Stimulated activated CD4-positive, alpha-beta T cell treated with anti-CD3 and anti-CD28 coated beads, Interleukin-1b, Interleukin-23, amount 100 ng/mL, for 4 hours (primary cell): ENCODE results near the gene ASIP.
A peak's percentile ranks its signal among the peaks of the same experiment; 100 is the strongest.

ENCODE experiments used
- DNase-seq, 2 donors: peaks; one replicate each; pipeline ENCODE4 v3.0.0-alpha.2; 2020; ENCODE audit warnings: low read depth in 2 of 2

Gene ASIP

DNA sequence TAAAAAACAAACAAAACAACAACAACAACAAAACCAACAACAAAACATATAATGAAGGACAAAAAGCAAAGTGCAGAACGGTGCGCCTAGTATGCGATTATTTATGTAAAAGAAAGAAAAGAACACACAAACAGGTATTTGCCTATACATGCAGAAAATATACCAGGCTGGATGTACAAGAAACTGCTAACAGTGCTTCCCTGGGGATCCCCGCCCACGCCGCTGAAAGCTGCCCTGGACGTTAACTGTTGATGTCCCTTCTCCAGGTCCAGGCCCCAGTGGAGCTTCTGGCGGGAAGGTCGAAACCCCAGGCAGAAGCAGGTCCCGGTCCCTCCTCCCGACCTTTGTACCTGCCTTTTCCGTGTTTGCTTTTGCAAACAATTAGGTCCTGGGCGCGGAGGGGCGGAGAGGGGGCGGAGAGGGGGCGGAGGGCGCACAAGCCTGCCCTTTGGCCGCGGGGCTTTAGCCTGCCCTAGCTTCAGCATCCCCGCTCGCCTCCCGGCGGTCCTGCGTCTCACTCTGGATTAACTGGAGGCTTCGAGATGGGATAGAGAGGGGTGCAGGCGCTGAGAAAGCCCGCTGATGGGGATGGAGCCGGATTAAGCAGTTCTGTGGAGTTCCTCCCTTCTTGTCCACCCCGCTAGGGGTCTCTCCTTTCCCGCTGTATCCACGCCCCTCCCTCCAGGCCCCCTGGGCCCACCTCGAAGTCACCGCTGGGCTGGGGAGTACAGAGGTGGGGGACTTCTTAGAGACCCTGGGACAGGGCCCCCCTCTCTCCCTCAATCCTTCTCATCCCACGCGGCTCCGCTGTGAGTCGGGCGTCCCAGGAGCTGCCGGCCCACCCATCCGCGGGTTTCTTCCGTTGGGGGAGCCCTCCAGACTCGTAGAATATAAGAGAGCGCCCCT, 70.1 kb downstream of the ASIP start:
- no peak for DNase-seq

DNA sequence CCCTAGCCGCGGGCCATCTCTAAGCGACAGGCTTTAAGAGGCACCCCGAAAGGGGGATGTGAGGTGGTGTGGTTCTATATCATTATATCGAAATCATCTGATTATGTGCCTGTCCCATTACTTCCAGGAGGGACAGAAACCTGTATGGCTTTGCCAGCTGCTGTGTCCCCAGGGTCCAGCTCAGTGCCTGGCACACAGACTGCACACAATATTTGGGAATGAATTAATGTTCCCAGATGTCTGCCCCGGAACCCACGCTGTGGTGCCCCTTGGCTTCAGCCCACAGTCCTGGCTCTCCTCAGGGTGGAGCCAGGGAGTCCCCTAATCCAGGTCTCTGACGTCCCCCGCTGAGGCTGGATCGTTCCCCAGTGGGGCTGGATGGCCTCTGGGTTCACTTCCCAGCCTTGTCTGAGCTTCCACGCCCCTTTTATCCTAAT, 70.8 kb downstream of the ASIP start:
- no peak for DNase-seq

DNA sequence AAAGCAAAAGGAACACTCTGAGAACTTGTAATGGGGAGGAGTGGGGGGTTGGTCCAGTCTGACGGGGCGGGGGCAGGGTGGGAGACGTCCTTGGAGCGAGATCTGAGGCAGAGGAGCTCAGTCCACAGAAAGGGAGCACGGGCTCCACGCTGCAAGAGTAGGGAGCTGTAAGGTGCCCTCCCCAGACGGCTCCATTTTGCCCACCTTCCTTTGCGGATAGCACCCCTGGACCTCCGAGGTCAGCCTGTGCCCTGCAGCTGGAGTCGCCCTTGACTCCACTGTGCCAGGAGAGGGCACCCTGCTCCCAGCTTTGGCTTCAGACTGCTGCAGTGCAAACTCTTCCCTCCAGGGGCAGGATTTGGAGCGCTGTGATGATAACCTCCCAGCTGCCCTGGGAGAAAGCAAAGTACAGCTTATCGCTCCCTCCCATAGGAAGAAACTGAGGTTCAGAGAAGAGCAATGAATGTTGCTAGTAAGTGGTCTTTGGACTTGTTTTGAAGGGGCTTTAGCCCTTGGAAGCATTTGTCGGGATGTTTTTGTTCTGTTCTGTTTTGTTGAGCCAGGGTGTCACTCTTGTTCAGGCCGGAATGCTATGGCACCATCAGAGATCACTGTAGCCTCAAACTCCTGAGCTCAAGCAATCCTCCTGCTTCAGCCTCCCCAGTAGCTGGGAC, 71.5 kb downstream of the ASIP start:
- peak; percentile 75 to 78 for DNase-seq

DNA sequence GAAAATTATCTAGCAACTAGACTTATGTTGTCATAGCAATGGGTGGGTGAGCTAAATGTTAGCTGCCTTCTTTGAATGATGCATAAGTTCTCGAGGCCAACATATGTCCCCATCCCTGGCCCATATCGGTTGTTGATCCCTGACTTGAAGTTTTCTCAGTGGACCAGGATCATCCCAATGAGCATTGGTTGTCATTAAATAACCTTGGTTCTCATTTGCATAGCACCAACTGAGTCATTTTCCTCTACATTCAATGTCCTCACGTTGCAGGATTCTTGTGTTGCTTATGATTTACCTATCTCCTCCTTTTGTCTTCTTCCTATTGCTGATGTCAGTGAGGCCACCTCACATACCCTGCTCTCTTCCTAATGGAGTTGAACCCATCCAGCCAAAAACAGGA, 74.0 kb downstream of the ASIP start:
- DNase-seq, result no peak

DNA sequence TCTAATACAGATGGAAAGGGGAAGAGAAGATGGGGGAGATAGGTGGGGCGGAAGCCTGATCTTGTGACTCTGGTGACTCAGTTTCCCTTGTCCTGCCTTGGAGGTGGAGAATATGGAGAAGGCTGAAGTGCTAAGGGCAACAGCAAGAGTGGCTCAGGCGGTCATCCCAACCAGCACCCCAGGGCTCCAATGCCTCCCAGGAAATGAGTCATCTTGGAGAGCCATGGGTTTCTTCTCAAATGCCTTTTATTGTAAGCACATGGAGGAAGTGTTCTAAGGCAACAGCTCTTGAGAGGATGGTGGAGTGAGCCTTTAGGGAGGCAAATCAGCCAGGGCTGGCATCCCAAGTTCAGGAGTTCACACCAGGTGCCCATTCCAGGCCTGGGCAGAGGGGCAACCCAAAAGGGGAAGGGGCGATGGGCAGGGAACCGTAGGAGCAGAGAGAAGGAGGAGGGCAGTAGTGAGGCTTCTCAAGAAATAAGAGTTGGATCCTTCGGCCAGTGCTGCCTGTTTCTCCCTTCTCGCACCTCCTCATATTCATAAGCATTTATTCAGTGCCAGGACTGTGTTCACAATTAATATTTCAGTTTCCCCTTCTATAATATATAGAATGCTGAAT, 75.1 kb downstream of the ASIP start:
- no peak for DNase-seq
